ENCODE measurements around the gene LYSMD1.
"Not testable (repeated sequence)": the region's sequence is repeated elsewhere in the genome, so short reads cannot be mapped to it uniquely, and the experiment has no call there.

The LYSMD1 gene

GRCh38 chr1:151165738-151166504, at the start of gene LYSMD1, which contains the start of gene SCNM1:
TSS of gene LYSMD1 (minus strand) at chr1:151165902. CDS start at chr1:151165258, 644 bp downstream.
TSS of gene SCNM1 (plus strand) at chr1:151166144. CDS start at chr1:151166153, 9 bp downstream.
- DNase-seq (ENCODE audit: low spot score) = peak; percentile 98

- DNase-seq (ENCODE audit: low spot score) = no peak
Measured at GRCh38 chr1:151213560-151213959, 47.9 kb upstream of the LYSMD1 start.

GRCh38 chr1:151211972-151212705, 46.4 kb upstream of the LYSMD1 start:
- DNase-seq (ENCODE audit: low spot score) = no peak

- no peak for DNase-seq (ENCODE audit: low spot score)
Measured at GRCh38 chr1:151210830-151211229, 45.1 kb upstream of the LYSMD1 start.

GRCh38 chr1:151205381-151205965, 39.8 kb upstream of the LYSMD1 start:
- DNase-seq (ENCODE audit: low spot score) = not testable (repeated sequence)

- no peak for DNase-seq (ENCODE audit: low spot score)
Measured at GRCh38 chr1:151199873-151200581, 34.3 kb upstream of the LYSMD1 start.

- DNase-seq (ENCODE audit: low spot score) = peak; percentile 98
Measured at GRCh38 chr1:151198254-151199127, 32.8 kb upstream of the LYSMD1 start, which contains the start of gene PIP5K1A. TSS of gene PIP5K1A (plus strand) at chr1:151198552. CDS start at chr1:151198997, 445 bp downstream.

GRCh38 chr1:151197863-151198253, 32.2 kb upstream of the LYSMD1 start:
- DNase-seq (ENCODE audit: low spot score) = no peak

GRCh38 chr1:151196292-151196800, 30.6 kb upstream of the LYSMD1 start:
- peak; percentile 78 for DNase-seq (ENCODE audit: low spot score)

- not testable (repeated sequence) for DNase-seq (ENCODE audit: low spot score)
Measured at GRCh38 chr1:151194894-151195594, 29.3 kb upstream of the LYSMD1 start.

- DNase-seq (ENCODE audit: low spot score) = no peak
Measured at GRCh38 chr1:151193856-151194255, 28.2 kb upstream of the LYSMD1 start.

- no peak for DNase-seq (ENCODE audit: low spot score)
Measured at GRCh38 chr1:151193304-151193703, 27.6 kb upstream of the LYSMD1 start.

- no peak for DNase-seq (ENCODE audit: low spot score)
Measured at GRCh38 chr1:151192047-151192446, 26.3 kb upstream of the LYSMD1 start.

GRCh38 chr1:151189637-151190445, 24.1 kb upstream of the LYSMD1 start, which contains the start of gene VPS72:
TSS of gene VPS72 (minus strand) at chr1:151190197. CDS start at chr1:151190121, 76 bp downstream.
- peak; percentile 84 for DNase-seq (ENCODE audit: low spot score)

- not testable (repeated sequence) for DNase-seq (ENCODE audit: low spot score)
Measured at GRCh38 chr1:151188667-151189066, 23.0 kb upstream of the LYSMD1 start.

- no peak for DNase-seq (ENCODE audit: low spot score)
Measured at GRCh38 chr1:151187205-151187604, 21.5 kb upstream of the LYSMD1 start.

- DNase-seq (ENCODE audit: low spot score) = no peak
Measured at GRCh38 chr1:151184211-151184610, 18.5 kb upstream of the LYSMD1 start.

GRCh38 chr1:151176514-151177045, 10.9 kb upstream of the LYSMD1 start:
- DNase-seq (ENCODE audit: low spot score) = no peak

GRCh38 chr1:151175863-151176262, 10.2 kb upstream of the LYSMD1 start, which contains the start of gene TMOD4:
TSS of gene TMOD4 (minus strand) at chr1:151175981. CDS start at chr1:151174875, 1,106 bp downstream.
- DNase-seq (ENCODE audit: low spot score) = no peak
